ENCODE data around the gene JAML. TPM values are rescaled to one million over a fixed set of nuclear protein-coding genes. Genes with fewer than 3 reads are reported as not detected.
"Not testable (repeated sequence)": the region's sequence is repeated elsewhere in the genome, so short reads cannot be mapped to it uniquely, and the experiment has no call there.

Gene JAML
- total and polyA plus RNA-seq, 2 of the 4 experiments (the other 2 are of a cell fraction) = not detected

- H3K27me3 ChIP-seq (ENCODE audit: control insufficient read depth, insufficient read depth, low read length); H3K27ac ChIP-seq (ENCODE audit: insufficient read depth, low read length); H3K18ac ChIP-seq (ENCODE audit: low read depth, low read length); H2AK5ac ChIP-seq (ENCODE audit: low read depth, low read length); intact Hi-C loops (cut with micrococcal nuclease); H3K14ac ChIP-seq (replicated peaks; ENCODE audit: low read depth, low read length); H2BK5ac ChIP-seq (ENCODE audit: low read depth, low read length, poor library complexity, severe bottlenecking); H4K20me1 ChIP-seq (ENCODE audit: insufficient read depth, low read length); H3K9me1 ChIP-seq (ENCODE audit: insufficient read depth, low read length); H3K23ac ChIP-seq (ENCODE audit: low read depth, low read length); BruUV-seq (replicated peaks); ATAC-seq (ENCODE audit: low read depth); H3K4me3 ChIP-seq (ENCODE audit: insufficient read depth, low read depth, low read length); CTCF ChIA-PET; H2BK20ac ChIP-seq (ENCODE audit: low read depth, low read length); H4K91ac ChIP-seq (ENCODE audit: insufficient read depth, low read depth, low read length); H3K36me3 ChIP-seq (ENCODE audit: control insufficient read depth, insufficient read depth, low read length); H4K5ac ChIP-seq (ENCODE audit: low read depth, low read length); H3K56ac ChIP-seq (ENCODE audit: extremely low read depth, insufficient read depth, low read length); H4K8ac ChIP-seq (ENCODE audit: low read depth in 2 of 2, low read length in 2 of 2); H3K4me2 ChIP-seq (ENCODE audit: low read depth, low read length); H2AK9ac ChIP-seq (replicated peaks; ENCODE audit: low read depth, low read length, poor library complexity); H3K79me1 ChIP-seq (ENCODE audit: low read depth in 1 of 2, low read length in 2 of 2); DNase-seq; H2BK15ac ChIP-seq (ENCODE audit: low read depth, low read length); H3K9ac ChIP-seq (ENCODE audit: low read depth, low read length); POLR2A ChIA-PET (ENCODE audit: unreplicated experiment); H3K9me3 ChIP-seq (ENCODE audit: control insufficient read depth, insufficient read depth, low read length); H2AFZ ChIP-seq (replicated peaks; ENCODE audit: low read length, poor library complexity); H2BK120ac ChIP-seq (ENCODE audit: low read depth, low read length); H3K4ac ChIP-seq (ENCODE audit: low read depth, low read length); H3K4me1 ChIP-seq (ENCODE audit: control insufficient read depth, insufficient read depth, low read length); in situ Hi-C loops (cut with MboI; ENCODE audit: low sequenced_read_pairs); dilution Hi-C loops (cut with HindIII; ENCODE audit: low sequenced_read_pairs, unreplicated experiment): not testable (repeated sequence)
- WGBS, 2 experiments (ENCODE audit: extremely low coverage in 2 of 2, insufficient read length in 1 of 2) = no CpG with 5 or more reads among the region's 2 CpGs
Measured at GRCh38 chr11:118190942-118191506, 33.8 kb downstream of the JAML start.
